ENCODE measurements around the gene FNBP1L. TPM values are rescaled to one million over a fixed set of nuclear protein-coding genes. Genes with fewer than 3 reads are reported as not detected.
"Not testable (repeated sequence)": the region's sequence is repeated elsewhere in the genome, so short reads cannot be mapped to it uniquely, and the experiment has no call there.

The FNBP1L gene
- total RNA-seq, 2 experiments from 2014 or later = 0.13 TPM

DNA sequence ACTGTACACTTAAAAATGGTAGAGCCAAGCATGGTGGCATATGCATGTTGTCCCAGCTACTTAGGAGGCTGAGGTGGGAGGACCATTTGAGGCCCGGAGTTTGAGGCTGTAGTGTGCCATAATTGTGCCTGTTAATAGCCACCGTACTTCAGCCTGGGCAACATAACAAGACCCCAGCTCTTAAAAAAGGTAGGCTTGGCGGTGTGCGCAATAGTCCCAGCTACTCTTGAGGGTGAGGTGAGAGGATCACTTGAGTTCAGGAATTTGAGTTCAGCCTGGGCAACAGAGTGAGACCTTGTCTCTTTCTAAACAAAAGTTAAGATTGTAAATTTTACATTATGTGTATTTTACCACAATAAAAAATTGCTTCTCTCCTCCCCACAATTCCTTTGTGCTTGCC lies 19.7 kb downstream of the FNBP1L start:
- H3K4me3 ChIP-seq (ENCODE audit: low read depth, low read length, poor library complexity, severe bottlenecking) = no peak overlapping the region
- H2AFZ ChIP-seq (ENCODE audit: low read length) = no peak overlapping the region
- DNase-seq (ENCODE audit: low spot score) = no peak
- H3K79me2 ChIP-seq (ENCODE audit: insufficient read depth, low read depth, low read length) = no peaks in the 10 kb centered on the region
- H4K20me1 ChIP-seq (ENCODE audit: insufficient read depth, low read length) = no peaks in the 10 kb centered on the region
- no peak for TF ChIP-seq EZH2phosphoT487 (IDR thresholded peaks at IDR 0.05; ENCODE audit: borderline replicate concordance, low read depth, low read length)
- TF ChIP-seq, protein P1, sequence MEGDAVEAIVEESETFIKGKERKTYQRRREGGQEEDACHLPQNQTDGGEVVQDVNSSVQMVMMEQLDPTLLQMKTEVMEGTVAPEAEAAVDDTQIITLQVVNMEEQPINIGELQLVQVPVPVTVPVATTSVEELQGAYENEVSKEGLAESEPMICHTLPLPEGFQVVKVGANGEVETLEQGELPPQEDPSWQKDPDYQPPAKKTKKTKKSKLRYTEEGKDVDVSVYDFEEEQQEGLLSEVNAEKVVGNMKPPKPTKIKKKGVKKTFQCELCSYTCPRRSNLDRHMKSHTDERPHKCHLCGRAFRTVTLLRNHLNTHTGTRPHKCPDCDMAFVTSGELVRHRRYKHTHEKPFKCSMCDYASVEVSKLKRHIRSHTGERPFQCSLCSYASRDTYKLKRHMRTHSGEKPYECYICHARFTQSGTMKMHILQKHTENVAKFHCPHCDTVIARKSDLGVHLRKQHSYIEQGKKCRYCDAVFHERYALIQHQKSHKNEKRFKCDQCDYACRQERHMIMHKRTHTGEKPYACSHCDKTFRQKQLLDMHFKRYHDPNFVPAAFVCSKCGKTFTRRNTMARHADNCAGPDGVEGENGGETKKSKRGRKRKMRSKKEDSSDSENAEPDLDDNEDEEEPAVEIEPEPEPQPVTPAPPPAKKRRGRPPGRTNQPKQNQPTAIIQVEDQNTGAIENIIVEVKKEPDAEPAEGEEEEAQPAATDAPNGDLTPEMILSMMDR (conservative IDR thresholded peaks at IDR 0.05; ENCODE audit: low read length) = no peak
- no peak overlapping the region for H3K4me2 ChIP-seq (ENCODE audit: low read length)
- no peaks in the 10 kb centered on the region for H3K9me2 ChIP-seq (ENCODE audit: insufficient read depth, low read length)
- POLR2A ChIA-PET = no interaction called here
- intact Hi-C loops (cut with micrococcal nuclease; ENCODE audit: unreplicated experiment) = no loop called here
- CTCF ChIA-PET (ENCODE audit: unreplicated experiment) = no interaction called here
- H3K4me1 ChIP-seq (ENCODE audit: insufficient read depth, low read length, poor library complexity, severe bottlenecking) = no peaks in the 10 kb centered on the region
- no peaks in the 10 kb centered on the region for H3K36me3 ChIP-seq (ENCODE audit: insufficient read depth, low read length)
- H3K9me3 ChIP-seq (ENCODE audit: low read length) = no peaks in the 10 kb centered on the region
- no peak overlapping the region for H3K27ac ChIP-seq (ENCODE audit: low read depth, low read length, poor library complexity, severe bottlenecking)
- BruUV-seq (replicated peaks) = no TSS peak

DNA sequence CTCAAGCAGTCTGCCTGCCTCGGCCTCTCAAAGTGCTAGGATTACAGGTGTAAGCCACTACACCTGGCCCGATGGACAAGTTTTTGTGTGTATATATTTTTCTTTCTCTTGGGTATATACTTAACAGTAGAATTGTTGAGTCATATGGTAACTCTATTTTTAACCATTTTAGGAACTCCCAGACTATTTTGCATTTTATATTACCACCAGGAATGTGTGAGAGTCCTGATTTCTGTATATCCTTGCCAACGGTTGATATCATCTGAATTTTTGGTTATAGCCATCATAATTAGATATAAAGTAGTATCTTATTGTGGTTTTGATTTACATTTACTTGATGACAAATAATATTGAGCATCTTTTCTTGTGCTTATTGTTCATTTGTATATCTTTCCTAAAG lies 20.7 kb downstream of the FNBP1L start:
- Histone ChIP-seq H3K27ac (ENCODE audit: low read depth, low read length, poor library complexity, severe bottlenecking) (no peak overlapping the region), H3K9me2 (ENCODE audit: insufficient read depth, low read length) (no peaks in the 10 kb centered on the region), H3K4me3 (ENCODE audit: low read depth, low read length, poor library complexity, severe bottlenecking) (no peak overlapping the region), H3K4me2 (ENCODE audit: low read length) (no peak overlapping the region), H3K9me3 (ENCODE audit: low read length) (no peaks in the 10 kb centered on the region), H2AFZ (ENCODE audit: low read length) (no peak overlapping the region), H4K20me1 (ENCODE audit: insufficient read depth, low read length) (no peaks in the 10 kb centered on the region), H3K79me2 (ENCODE audit: insufficient read depth, low read depth, low read length) (no peaks in the 10 kb centered on the region), H3K36me3 (ENCODE audit: insufficient read depth, low read length) (no peaks in the 10 kb centered on the region), H3K4me1 (ENCODE audit: insufficient read depth, low read length, poor library complexity, severe bottlenecking) (no peaks in the 10 kb centered on the region)
- DNase-seq (ENCODE audit: low spot score) = no peak
- BruUV-seq (replicated peaks) = no TSS peak
- intact Hi-C loops (cut with micrococcal nuclease; ENCODE audit: unreplicated experiment) = no loop called here
- TF ChIP-seq, protein P1 (conservative IDR thresholded peaks at IDR 0.05; ENCODE audit: low read length) = no peak
- no peak for TF ChIP-seq EZH2phosphoT487 (IDR thresholded peaks at IDR 0.05; ENCODE audit: borderline replicate concordance, low read depth, low read length)
- ChIA-PET POLR2A (no interaction called here), CTCF (ENCODE audit: unreplicated experiment) (no interaction called here)

DNA sequence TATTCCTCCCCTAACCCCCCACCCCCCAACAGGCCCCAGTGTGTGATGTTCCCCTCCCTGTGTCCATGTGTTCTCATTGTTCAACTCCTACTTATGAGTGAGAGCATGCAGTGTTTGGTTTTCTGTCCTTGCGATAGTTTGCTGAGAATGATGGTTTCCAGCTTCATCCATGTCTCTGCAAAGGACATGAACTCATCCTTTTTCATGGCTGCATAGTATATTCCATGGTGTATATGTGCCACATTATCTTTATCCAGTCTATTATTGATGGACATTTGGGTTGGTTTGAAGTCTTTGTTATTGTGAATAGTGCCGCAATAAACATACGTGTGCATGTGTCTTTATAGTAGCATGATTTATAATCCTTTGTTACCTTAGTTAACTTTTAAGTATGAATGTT lies 21.3 kb downstream of the FNBP1L start:
- BruUV-seq (replicated peaks); DNase-seq (ENCODE audit: low spot score); H3K36me3 ChIP-seq (ENCODE audit: insufficient read depth, low read length); intact Hi-C loops (cut with micrococcal nuclease; ENCODE audit: unreplicated experiment); H3K9me2 ChIP-seq (ENCODE audit: insufficient read depth, low read length); H3K27ac ChIP-seq (ENCODE audit: low read depth, low read length, poor library complexity, severe bottlenecking); H3K79me2 ChIP-seq (ENCODE audit: insufficient read depth, low read depth, low read length); CTCF ChIA-PET (ENCODE audit: unreplicated experiment); H3K4me3 ChIP-seq (ENCODE audit: low read depth, low read length, poor library complexity, severe bottlenecking); H3K4me2 ChIP-seq (ENCODE audit: low read length); H2AFZ ChIP-seq (ENCODE audit: low read length); H3K4me1 ChIP-seq (ENCODE audit: insufficient read depth, low read length, poor library complexity, severe bottlenecking); H3K9me3 ChIP-seq (ENCODE audit: low read length); POLR2A ChIA-PET; H4K20me1 ChIP-seq (ENCODE audit: insufficient read depth, low read length): not testable (repeated sequence)

Measured in OCI-LY7 (cell line).